NCI-H128 (cell line): ENCODE results near the gene ERCC4.

ENCODE experiments used
- DNase-seq: peaks from one replicate; lab custom pipeline; 2025; ENCODE audit not compliant: unreplicated experiment; lab: John Stamatoyannopoulos, UW

ERCC4 gene

DNA sequence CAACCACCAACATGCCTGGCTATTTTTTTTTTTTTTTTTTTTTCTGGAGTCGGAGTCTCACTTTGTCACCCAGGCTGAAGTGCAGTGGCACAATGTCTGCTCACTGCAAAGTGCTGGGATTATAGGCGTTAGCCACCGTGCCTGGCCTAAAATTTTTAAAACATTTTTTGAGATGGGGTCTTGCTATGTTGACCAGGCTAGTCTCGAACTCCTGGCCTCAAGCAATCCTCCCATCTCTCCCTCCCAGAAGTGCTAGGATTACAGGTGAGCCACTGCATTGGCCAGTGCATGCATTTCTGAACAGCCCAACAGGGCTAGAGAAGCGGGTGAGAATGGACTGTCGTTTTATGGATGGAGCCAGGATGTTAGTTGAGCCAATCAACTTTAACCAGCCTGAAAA lies 72.4 kb downstream of the ERCC4 start:
- DNase-seq = no peak

DNA sequence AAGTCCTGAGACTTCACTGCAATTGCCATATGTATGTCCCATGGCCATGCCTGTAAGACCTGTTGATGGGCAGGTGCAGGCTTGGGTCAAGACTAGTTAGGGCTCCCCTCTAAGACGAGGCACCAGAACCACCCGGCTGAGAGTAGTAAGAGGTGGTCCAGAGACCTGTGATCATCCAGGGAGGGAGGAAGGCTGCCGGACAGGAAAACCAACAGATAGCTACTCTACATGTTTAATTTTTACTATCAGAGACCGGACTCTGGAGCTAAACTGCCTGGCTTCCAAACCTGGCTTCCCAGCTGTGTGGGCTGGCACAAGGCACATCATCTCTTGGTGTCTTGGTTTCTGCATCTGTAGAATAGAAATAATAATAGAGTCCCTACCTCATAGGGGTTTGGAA lies 73.0 kb downstream of the ERCC4 start:
- no peak for DNase-seq

DNA sequence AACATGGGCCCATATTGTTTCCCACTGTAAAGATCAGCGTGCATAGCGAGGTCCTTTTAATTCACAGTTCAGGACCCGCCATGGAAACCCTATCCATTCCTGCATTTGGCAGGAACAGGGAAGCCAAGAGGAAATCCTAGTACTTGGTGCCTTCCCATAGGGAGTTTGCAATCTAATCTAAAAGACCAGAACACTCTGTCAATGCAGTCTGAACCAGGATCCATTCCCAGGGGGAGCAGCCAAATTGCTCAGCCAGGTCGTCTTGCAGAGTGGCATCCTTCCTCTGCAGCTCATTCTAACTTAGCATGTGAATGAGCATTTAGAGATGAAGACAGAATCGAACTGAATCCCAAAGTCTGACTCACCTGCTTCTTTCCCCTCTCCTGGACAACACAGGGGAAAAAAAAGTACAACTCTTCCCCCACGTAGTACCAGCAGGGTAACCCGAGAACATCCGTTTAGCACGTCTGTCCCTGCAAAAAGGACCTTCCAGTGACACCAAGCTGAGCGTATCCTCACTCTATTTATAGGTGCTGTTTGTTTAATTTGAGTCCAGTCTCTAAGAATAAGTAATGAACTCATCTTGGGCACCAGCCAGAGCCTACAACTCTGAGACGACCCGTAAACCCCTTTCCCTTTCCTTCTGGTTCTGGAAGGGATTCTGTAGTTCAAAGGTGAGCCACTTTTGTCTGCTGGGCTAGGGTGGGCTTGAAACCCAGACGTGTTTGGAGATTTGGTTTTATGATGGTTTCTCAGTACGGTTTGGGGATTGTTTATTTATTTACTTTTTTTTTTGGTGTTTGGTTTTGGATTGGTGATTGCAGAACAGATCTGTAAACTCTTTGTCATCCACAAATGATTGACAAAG lies 74.5 kb downstream of the ERCC4 start:
- no peak for DNase-seq

DNA sequence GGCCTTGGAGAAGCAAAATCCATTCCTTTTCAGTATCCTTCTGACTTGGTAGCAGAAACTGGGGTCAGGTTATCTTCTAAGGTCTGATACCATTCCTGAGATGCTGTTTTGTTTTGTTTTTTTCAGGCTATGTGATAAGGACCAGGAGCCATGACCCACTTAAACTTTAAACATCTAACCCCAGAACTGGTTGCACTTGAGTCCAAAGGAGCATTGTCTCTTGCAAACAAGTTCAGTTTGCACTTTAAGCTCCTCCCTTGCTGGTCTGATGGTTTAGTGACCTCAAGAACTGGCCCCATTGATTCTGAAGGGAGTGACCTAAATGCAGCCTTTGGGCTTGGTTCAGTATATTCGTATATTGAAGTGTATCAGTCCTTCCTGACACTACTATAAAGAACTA lies 75.2 kb downstream of the ERCC4 start:
- no peak for DNase-seq

DNA sequence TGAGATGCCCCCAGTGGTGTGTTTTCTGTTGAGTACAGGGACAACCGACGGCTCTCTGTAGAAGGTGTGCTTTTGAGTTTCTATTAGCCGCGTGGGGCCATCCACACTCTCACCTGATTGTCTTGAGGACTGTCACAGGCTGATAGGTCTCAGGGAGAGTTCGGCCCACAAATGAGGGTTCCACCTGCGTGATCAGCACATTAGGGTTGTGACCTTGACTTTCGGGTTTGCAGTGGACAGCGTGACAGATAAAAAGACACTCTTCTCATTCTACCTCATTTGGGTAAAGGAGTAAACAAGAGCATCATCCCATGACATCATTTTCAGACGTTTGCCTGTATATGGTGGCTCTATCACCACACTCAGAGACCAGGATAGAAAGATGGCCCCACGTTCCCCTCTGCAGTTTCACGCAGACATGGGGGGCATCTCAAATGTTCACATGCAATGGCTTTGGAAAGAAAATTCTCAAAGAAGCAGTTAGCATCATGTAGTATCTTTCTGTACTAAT lies 76.9 kb downstream of the ERCC4 start:
- no peak for DNase-seq

DNA sequence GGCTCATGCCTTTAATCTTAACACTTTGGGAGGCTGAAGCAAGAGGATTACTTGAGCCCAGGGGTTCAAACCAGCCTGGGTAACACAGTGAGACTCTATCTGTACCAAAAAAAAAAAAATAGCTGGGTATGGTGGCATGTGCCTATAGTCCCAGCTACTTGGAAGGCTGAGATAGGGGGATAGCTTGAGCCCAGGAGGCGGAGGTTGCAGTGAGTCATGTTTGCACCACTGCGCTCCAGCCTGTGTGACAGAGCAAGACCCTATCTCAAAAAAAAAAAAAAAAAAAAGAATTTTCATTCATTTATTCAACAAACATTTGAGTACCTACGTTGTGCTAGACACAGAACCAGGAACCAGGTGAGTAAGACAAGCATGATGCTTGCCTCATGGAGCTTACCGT lies 77.6 kb downstream of the ERCC4 start:
- DNase-seq = no peak

DNA sequence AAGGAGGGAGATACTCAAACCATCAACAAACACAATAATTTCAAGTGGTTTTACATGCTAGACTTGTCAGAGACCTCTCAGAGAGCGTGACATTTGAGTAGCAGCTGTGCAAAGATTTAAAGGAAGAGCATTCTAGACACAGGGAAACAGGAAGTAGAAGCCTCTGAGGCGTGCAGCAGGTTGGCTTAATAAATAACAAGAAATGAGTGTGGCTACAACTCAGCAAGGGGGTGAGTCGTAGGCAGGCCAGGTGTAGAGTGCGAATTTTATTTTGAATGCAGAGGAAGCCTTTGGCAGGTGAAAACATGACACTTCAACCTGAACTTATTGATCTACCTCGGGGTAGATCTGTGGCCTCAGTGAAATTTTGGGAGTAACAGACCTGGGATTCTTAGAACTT lies 78.0 kb downstream of the ERCC4 start:
- DNase-seq = no peak

DNA sequence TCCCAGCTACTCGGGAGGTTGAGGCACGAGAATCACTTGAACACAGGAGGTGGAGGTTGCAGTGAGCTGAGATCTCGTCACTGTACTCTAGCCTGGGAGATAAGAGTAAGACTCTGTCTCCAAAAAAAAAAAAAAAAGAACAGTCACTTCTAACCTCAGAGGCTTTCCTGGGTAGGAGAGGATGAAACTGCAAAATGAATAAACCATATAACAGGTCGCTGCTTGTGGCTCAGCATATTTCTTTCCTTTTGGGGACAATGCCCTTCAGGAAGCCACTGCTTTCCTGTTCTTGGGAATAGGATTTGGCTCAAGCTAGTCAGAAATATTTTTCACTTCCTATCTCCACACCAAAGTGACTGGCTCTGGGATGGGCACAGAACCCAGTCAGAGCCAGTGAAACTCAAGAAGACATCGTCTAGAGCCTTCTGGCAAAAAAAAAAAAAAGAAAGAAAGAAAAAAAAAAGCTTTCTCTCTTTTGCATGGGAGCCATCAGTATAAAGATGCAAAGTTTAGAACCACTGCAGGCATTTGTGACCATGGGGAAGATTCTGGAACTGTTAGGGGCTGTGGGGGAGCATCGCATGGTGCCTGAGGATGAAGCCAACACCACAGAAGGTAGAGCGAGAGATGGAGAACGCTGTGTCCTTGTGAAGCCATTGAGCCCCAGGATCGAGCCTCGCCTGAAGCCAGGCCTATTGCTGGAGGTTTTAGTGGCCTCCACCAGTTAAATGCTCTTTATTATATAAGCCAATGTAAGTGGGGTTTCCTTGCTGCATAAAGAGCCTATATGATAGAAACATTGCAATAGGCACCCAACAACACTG lies 79.3 kb downstream of the ERCC4 start:
- no peak for DNase-seq

DNA sequence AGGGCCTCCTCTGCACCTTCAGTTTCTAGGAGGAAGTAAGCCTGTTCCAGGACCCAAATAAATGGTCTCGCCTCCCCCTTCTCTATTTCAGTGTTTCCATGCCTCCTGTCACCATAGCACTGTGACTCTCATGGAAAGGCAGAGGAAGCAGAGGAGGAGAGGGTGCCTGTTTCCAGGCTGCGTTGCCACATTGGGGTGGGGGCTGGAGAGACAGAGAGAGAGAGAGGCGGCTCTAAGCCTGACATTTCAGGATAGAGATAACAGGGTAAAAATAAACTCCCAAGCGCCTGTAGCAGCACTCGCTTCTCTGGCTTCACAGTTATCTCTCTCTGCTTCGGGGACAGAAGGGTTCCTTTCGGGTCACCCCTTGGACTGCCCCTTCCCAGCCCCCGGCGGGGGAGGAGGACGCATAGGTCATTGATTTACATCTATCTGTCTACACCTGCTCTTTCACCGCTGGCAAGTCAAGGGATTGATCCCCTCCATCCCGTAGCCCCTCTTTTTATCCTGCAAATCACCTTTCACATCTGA lies 80.0 kb downstream of the ERCC4 start:
- no peak for DNase-seq

DNA sequence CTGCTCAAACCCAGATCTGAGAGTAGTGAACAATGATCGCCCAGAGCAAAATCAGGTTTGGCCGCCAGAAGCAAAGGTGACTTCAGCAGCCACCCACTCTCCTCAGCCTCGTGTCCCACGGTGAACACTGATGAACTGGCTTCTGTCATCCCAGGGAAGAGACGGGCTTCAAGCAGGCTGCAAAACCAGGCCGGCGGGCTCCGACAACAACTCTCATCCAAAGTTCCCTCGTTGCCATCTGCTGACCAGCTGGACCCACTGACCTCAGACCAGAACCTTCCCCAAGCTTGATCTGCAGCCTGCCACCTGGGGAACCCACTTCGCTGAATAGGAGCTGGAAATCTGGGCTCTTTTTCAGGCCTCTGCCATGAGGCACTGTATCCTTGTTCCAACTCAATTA lies 81.6 kb downstream of the ERCC4 start:
- no peak for DNase-seq
